ENCODE data around the gene ITGA2.

Gene ITGA2

DNA sequence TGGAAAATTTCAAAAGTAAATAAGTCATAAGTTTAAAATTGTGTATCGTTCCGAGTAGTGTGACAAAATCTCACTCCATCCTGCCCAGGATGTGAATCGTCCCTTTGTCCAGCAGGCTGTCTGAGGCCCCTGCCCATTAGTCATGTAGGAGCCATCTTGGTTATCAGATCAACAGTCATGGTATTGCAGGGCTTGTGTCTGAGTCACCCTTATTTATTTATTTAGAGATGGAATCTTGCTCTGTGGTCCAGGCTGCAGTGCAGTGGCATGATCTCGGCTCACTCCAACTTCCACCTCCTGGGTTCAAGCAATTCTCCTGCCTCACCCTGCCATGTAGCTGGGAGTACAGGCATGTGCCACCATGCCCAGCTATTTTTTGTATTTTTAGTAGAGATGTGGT, 30.2 kb downstream of the ITGA2 start:
- TF ChIP-seq POLR2AphosphoS5 (IDR thresholded peaks at IDR 0.05; ENCODE audit: low read depth, low read length), result no peak
- TF ChIP-seq, protein P1, sequence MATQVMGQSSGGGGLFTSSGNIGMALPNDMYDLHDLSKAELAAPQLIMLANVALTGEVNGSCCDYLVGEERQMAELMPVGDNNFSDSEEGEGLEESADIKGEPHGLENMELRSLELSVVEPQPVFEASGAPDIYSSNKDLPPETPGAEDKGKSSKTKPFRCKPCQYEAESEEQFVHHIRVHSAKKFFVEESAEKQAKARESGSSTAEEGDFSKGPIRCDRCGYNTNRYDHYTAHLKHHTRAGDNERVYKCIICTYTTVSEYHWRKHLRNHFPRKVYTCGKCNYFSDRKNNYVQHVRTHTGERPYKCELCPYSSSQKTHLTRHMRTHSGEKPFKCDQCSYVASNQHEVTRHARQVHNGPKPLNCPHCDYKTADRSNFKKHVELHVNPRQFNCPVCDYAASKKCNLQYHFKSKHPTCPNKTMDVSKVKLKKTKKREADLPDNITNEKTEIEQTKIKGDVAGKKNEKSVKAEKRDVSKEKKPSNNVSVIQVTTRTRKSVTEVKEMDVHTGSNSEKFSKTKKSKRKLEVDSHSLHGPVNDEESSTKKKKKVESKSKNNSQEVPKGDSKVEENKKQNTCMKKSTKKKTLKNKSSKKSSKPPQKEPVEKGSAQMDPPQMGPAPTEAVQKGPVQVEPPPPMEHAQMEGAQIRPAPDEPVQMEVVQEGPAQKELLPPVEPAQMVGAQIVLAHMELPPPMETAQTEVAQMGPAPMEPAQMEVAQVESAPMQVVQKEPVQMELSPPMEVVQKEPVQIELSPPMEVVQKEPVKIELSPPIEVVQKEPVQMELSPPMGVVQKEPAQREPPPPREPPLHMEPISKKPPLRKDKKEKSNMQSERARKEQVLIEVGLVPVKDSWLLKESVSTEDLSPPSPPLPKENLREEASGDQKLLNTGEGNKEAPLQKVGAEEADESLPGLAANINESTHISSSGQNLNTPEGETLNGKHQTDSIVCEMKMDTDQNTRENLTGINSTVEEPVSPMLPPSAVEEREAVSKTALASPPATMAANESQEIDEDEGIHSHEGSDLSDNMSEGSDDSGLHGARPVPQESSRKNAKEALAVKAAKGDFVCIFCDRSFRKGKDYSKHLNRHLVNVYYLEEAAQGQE (IDR thresholded peaks at IDR 0.05; ENCODE audit: insufficient read depth in 1 of 2, low read depth in 2 of 2, low read length in 2 of 2), result 0 out of 4 replicates have a peak, but pooled peaks of 1 of the 2 experiments have one; percentile 35
- TF ChIP-seq TAF1 (IDR thresholded peaks at IDR 0.05; ENCODE audit: borderline replicate concordance, insufficient read depth, low read length), result no peak
- TF ChIP-seq SIN3A (IDR thresholded peaks at IDR 0.05; ENCODE audit: borderline replicate concordance, insufficient read depth, low read length), result no peak
- TF ChIP-seq FOXP2 (optimal IDR thresholded peaks at IDR 0.05; ENCODE audit: borderline replicate concordance, extremely low read depth, extremely low read length, insufficient read depth), result no peak

DNA sequence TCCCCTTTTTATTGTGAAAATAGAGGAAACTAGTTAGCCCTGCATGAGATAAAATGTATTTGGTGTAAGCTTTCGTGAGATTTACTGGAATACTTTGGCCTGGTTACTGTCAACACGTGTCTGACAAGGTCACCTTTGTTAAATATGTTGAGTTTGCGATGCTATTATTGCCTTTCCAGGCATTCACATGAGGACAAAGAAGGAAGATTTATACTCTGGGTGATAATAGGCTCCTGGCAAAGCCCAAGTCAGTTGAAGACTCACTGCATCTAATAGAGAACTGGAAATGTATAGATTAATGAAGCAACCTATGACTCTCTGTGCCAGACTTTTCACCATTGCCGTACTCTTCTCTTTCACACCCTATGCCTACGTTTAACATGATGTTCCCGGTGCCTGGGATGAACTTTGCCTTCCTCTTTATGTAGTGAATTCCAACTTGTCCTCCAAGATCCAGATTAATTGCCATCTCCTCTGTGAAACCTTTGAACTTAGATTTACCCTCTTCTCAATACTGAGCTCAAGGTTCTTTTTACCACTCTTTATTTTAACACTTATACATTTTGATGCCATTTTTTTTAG, 33.9 kb downstream of the ITGA2 start:
- TF ChIP-seq TAF1 (IDR thresholded peaks at IDR 0.05; ENCODE audit: borderline replicate concordance, insufficient read depth, low read length) (no peak), SIN3A (IDR thresholded peaks at IDR 0.05; ENCODE audit: borderline replicate concordance, insufficient read depth, low read length) (no peak), FOXP2 (optimal IDR thresholded peaks at IDR 0.05; ENCODE audit: borderline replicate concordance, extremely low read depth, extremely low read length, insufficient read depth) (no peak), POLR2AphosphoS5 (IDR thresholded peaks at IDR 0.05; ENCODE audit: low read depth, low read length) (no peak)
- TF ChIP-seq, protein P1 (IDR thresholded peaks at IDR 0.05; ENCODE audit: insufficient read depth in 1 of 2, low read depth in 2 of 2, low read length in 2 of 2), result no peak

DNA sequence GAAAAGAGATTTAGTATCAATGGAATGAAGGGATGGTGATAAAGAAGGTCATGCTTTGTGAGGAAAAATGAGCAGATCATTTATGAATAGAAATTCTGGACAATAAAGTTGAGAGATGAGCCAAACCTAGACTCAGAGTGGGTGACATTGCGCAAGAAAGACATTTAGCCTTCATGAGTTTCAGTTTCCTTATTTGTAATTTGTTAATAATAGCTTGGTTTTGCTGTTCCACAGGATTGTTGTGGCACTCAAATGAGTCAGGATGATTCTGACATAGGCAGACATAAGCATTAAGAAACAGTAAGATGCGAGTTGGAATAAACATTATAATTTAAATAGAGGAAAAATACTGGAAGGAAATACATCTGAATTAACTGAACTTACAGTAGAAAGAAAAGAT, 34.8 kb downstream of the ITGA2 start:
- TF ChIP-seq, protein P1 (IDR thresholded peaks at IDR 0.05; ENCODE audit: insufficient read depth in 1 of 2, low read depth in 2 of 2, low read length in 2 of 2), result no peak
- TF ChIP-seq FOXP2 (optimal IDR thresholded peaks at IDR 0.05; ENCODE audit: borderline replicate concordance, extremely low read depth, extremely low read length, insufficient read depth) (no peak), SIN3A (IDR thresholded peaks at IDR 0.05; ENCODE audit: borderline replicate concordance, insufficient read depth, low read length) (no peak), POLR2AphosphoS5 (IDR thresholded peaks at IDR 0.05; ENCODE audit: low read depth, low read length) (no peak), TAF1 (IDR thresholded peaks at IDR 0.05; ENCODE audit: borderline replicate concordance, insufficient read depth, low read length) (no peak)

DNA sequence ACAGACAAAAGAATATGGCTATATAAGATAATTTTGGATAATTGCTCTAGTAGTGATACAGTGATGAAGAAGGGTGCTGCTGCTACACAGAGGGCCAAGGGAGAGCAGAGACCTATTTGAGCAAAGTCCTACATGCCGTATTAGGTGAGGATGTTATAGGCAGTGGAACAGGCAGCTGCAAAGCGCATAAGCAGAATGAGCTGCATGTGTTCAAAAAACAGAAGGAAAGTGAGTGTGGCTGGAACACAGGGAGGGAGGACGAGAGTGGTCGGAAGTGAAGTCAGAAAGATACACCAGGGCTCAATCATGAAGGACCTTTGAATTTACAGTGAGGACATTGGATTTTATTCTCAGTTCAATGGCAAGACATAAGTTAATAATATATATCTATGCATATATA, 35.4 kb downstream of the ITGA2 start:
- no peak for TF ChIP-seq POLR2AphosphoS5 (IDR thresholded peaks at IDR 0.05; ENCODE audit: low read depth, low read length)
- no peak for TF ChIP-seq TAF1 (IDR thresholded peaks at IDR 0.05; ENCODE audit: borderline replicate concordance, insufficient read depth, low read length)
- no peak for TF ChIP-seq FOXP2 (optimal IDR thresholded peaks at IDR 0.05; ENCODE audit: borderline replicate concordance, extremely low read depth, extremely low read length, insufficient read depth)
- no peak for TF ChIP-seq SIN3A (IDR thresholded peaks at IDR 0.05; ENCODE audit: borderline replicate concordance, insufficient read depth, low read length)
- TF ChIP-seq, protein P1 (IDR thresholded peaks at IDR 0.05; ENCODE audit: insufficient read depth in 1 of 2, low read depth in 2 of 2, low read length in 2 of 2), result no peak

Data from PFSK-1 (cell line).